NOMO-1 treated with DMSO at 0.1 percent for 48 hours (cell line): ENCODE results near the gene BCCIP.

Source experiments
- DNase-seq: peaks from one replicate; lab custom pipeline; 2025; ENCODE audit not compliant: unreplicated experiment; lab: John Stamatoyannopoulos, UW

The BCCIP gene

GRCh38 chr10:125843603-125844329 lies 20.4 kb downstream of the BCCIP start:
- DNase-seq, result no peak

GRCh38 chr10:125844751-125845221 lies 21.4 kb downstream of the BCCIP start:
- DNase-seq, result no peak

GRCh38 chr10:125845617-125846016 lies 22.3 kb downstream of the BCCIP start:
- DNase-seq, result no peak

- DNase-seq, result no peak
These were observed 23.5 kb downstream of the BCCIP start for GRCh38 chr10:125846894-125847293.

GRCh38 chr10:125848371-125848770 lies 25.0 kb downstream of the BCCIP start:
- no peak for DNase-seq

- DNase-seq, result no peak
These were observed 25.5 kb downstream of the BCCIP start for GRCh38 chr10:125848857-125849256.

GRCh38 chr10:125849448-125849847 lies 26.1 kb downstream of the BCCIP start:
- no peak for DNase-seq

GRCh38 chr10:125850766-125851731 lies 27.7 kb downstream of the BCCIP start:
- DNase-seq, result no peak

GRCh38 chr10:125852487-125852886 lies 29.1 kb downstream of the BCCIP start:
- no peak for DNase-seq

GRCh38 chr10:125857185-125857760 lies 33.9 kb downstream of the BCCIP start:
- DNase-seq, result no peak

- DNase-seq, result no peak
These were observed 35.9 kb downstream of the BCCIP start for GRCh38 chr10:125859128-125859817.

GRCh38 chr10:125865120-125865519 lies 41.8 kb downstream of the BCCIP start:
- no peak for DNase-seq

- no peak for DNase-seq
These were observed 43.2 kb downstream of the BCCIP start for GRCh38 chr10:125866421-125867029.

- peak; percentile 26 for DNase-seq
These were observed 45.1 kb downstream of the BCCIP start for GRCh38 chr10:125868372-125868975.

GRCh38 chr10:125871338-125871737 lies 48.0 kb downstream of the BCCIP start:
- no peak for DNase-seq

GRCh38 chr10:125878957-125879835 lies 55.9 kb downstream of the BCCIP start:
- no peak for DNase-seq

- no peak for DNase-seq
These were observed 57.4 kb downstream of the BCCIP start for GRCh38 chr10:125880719-125881118.

- DNase-seq, result no peak
These were observed 57.8 kb downstream of the BCCIP start, which contains the start of gene DHX32 for GRCh38 chr10:125881192-125881591. Gene DHX32 (minus strand): TSS chr10:125881292. CDS start chr10:125880824, 468 bp downstream.

GRCh38 chr10:125882596-125882995 lies 59.2 kb downstream of the BCCIP start:
- DNase-seq, result no peak
